ENCODE measurements around the gene NRIP2. TPM values are rescaled to one million over a fixed set of nuclear protein-coding genes. Genes with fewer than 3 reads are reported as not detected.

The NRIP2 gene, protein sequence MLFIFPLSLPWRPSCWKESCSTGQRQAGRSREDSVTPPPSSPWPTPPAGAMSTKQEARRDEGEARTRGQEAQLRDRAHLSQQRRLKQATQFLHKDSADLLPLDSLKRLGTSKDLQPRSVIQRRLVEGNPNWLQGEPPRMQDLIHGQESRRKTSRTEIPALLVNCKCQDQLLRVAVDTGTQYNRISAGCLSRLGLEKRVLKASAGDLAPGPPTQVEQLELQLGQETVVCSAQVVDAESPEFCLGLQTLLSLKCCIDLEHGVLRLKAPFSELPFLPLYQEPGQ
- polyA plus RNA-seq (2013), result not detected in 2 replicates

DNA sequence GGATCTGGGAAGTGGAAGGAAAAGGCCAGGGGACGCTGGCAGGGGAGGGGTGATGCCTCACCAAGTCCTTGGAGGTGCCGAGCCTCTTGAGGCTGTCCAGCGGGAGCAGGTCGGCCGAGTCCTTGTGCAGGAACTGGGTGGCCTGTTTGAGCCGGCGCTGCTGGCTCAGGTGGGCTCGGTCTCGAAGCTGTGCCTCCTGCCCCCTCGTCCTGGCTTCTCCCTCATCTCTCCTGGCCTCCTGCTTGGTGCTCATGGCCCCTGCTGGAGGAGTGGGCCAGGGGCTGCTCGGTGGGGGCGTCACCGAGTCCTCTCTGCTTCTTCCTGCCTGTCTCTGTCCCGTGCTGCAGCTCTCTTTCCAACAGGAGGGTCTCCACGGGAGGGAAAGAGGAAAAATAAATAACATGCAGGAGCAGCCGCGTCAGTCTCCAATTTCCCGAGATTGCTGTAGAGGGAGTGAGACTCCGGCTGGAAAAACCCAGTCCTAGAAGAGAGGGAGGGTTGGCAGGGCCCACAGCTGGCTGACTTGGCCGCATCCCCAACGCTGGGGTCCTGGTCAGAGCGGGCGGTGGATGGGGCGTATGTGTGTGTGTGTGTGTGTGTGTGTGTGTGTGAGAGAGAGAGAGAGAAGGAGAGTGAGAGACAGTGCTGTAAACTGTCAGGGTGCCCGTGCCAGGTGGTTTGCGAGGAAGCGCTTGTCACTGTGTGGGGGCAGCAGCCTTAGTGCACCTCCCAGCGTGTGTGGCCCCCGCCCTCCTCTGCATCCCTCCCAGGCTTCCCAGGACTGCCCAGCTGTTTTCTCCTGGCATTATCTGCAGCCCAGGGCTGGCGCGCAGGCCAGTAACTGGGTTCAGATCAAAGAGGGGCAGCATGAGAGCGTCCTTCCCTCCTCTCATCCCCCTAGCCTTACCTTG is at the start of gene NRIP2:
NRIP2 (minus strand) TSS at position 455 of the 911 bp plus-strand sequence; CDS start at position 403, 52 bp downstream.
- Histone ChIP-seq H2BK12ac (ENCODE audit: low read length) (no peak within 1 kb of the TSS), H2BK120ac (ENCODE audit: insufficient read depth, low read length, poor library complexity) (no peak within 1 kb of the TSS), H2BK5ac (ENCODE audit: low read depth, low read length, poor library complexity) (no peak within 1 kb of the TSS), H4K91ac (ENCODE audit: low read depth, low read length) (no peak within 1 kb of the TSS), H3K14ac (ENCODE audit: low read length) (no peak within 1 kb of the TSS), H3K27ac (ENCODE audit: low read depth, low read length) (no peak within 1 kb of the TSS), H4K12ac (ENCODE audit: low read depth, low read length) (no peak within 1 kb of the TSS), H3K9ac (ENCODE audit: low read length) (no peak within 1 kb of the TSS), H3K27me3 (ENCODE audit: insufficient read depth, low read length) (no peaks in the 10 kb centered on the region), H3K4me1 (ENCODE audit: control insufficient read depth in 1 of 2, insufficient read depth in 2 of 2, low read length in 2 of 2) (no peaks in the 10 kb centered on the region), H2AFZ (ENCODE audit: insufficient read depth, low read length, poor library complexity) (no peak within 1 kb of the TSS), H3K79me1 (ENCODE audit: low read length) (no peaks in the 10 kb centered on the region), H3K79me2 (ENCODE audit: control insufficient read depth, insufficient read depth, low read length, poor library complexity) (no peaks in the 10 kb centered on the region), H3K9me3 (ENCODE audit: insufficient read depth, low read depth, low read length) (no peaks in the 10 kb centered on the region), H3K36me3 (ENCODE audit: control insufficient read depth in 1 of 2, insufficient read depth in 2 of 2, low read length in 2 of 2) (peaks cover 2 to 6% of the 10 kb centered on the region in 2 experiments), H2AK5ac (ENCODE audit: low read length) (no peak within 1 kb of the TSS), H3K4me2 (ENCODE audit: low read length) (no peak within 1 kb of the TSS), H3K18ac (ENCODE audit: low read length) (no peak within 1 kb of the TSS), H4K8ac (ENCODE audit: low read depth, low read length) (no peak within 1 kb of the TSS), H3K23ac (ENCODE audit: low read length) (no peak within 1 kb of the TSS), H3K4me3 (ENCODE audit: low read depth, low read length) (no peak within 1 kb of the TSS), H3K4ac (ENCODE audit: low read depth, low read length) (no peak within 1 kb of the TSS)
- no CpG with 5 or more reads among the region's 32 CpGs for WGBS (ENCODE audit: extremely low coverage, insufficient coverage, insufficient read length)
- DNase-seq, result no peak

DNA sequence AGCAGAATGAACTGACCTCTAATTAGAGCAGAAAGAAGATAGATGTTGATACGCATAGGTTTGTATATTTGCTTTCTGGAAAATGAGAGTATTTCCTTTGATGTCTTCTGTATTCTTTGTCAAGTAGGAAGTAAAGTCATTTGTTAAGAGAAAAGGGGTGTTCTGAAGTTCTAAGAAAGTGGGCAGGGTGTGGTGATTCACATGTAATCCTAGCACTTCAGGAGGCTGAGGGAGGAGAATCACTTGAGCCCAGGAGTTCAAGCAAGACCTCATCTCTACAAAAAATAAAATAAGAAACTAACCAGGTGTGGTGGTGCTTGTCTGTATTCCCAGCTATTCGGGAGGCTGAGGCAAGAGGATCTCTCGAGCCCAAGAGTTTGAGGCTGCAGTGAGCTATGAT is 45.0 kb upstream of the NRIP2 start:
- H3K79me2 ChIP-seq (ENCODE audit: control insufficient read depth, insufficient read depth, low read length, poor library complexity), result peaks cover 13% of the 10 kb centered on the region
- H3K23ac ChIP-seq (ENCODE audit: low read length), result no peak overlapping the region
- no peak overlapping the region for H3K27ac ChIP-seq (ENCODE audit: low read depth, low read length)
- DNase-seq, result no peak
- H3K9me3 ChIP-seq (ENCODE audit: insufficient read depth, low read depth, low read length), result no peaks in the 10 kb centered on the region
- H2BK120ac ChIP-seq (ENCODE audit: insufficient read depth, low read length, poor library complexity), result no peak overlapping the region
- H3K14ac ChIP-seq (ENCODE audit: low read length), result no peak overlapping the region
- peaks cover 12% of the 10 kb centered on the region for H3K79me1 ChIP-seq (ENCODE audit: low read length)
- H4K8ac ChIP-seq (ENCODE audit: low read depth, low read length), result no peak overlapping the region
- no CpG with 5 or more reads among the region's 3 CpGs for WGBS (ENCODE audit: extremely low coverage, insufficient coverage, insufficient read length)
- no peaks in the 10 kb centered on the region for H3K27me3 ChIP-seq (ENCODE audit: insufficient read depth, low read length)
- H2AK5ac ChIP-seq (ENCODE audit: low read length), result no peak overlapping the region
- H2BK5ac ChIP-seq (ENCODE audit: low read depth, low read length, poor library complexity), result no peak overlapping the region
- H3K18ac ChIP-seq (ENCODE audit: low read length), result no peak overlapping the region
- H4K12ac ChIP-seq (ENCODE audit: low read depth, low read length), result no peak overlapping the region
- H2BK12ac ChIP-seq (ENCODE audit: low read length), result no peak overlapping the region
- H2AFZ ChIP-seq (ENCODE audit: insufficient read depth, low read length, poor library complexity), result no peak overlapping the region
- peaks cover 0 to 3% of the 10 kb centered on the region in 2 experiments for H3K36me3 ChIP-seq (ENCODE audit: control insufficient read depth in 1 of 2, insufficient read depth in 2 of 2, low read length in 2 of 2)
- H3K4ac ChIP-seq (ENCODE audit: low read depth, low read length), result peak overlapping the region; percentile 44
- H4K91ac ChIP-seq (ENCODE audit: low read depth, low read length), result no peak overlapping the region
- H3K4me2 ChIP-seq (ENCODE audit: low read length), result no peak overlapping the region
- no peak overlapping the region for H3K4me3 ChIP-seq (ENCODE audit: low read depth, low read length)
- peaks cover 5 to 9% of the 10 kb centered on the region in 2 experiments for H3K4me1 ChIP-seq (ENCODE audit: control insufficient read depth in 1 of 2, insufficient read depth in 2 of 2, low read length in 2 of 2)
- no peak overlapping the region for H3K9ac ChIP-seq (ENCODE audit: low read length)

DNA sequence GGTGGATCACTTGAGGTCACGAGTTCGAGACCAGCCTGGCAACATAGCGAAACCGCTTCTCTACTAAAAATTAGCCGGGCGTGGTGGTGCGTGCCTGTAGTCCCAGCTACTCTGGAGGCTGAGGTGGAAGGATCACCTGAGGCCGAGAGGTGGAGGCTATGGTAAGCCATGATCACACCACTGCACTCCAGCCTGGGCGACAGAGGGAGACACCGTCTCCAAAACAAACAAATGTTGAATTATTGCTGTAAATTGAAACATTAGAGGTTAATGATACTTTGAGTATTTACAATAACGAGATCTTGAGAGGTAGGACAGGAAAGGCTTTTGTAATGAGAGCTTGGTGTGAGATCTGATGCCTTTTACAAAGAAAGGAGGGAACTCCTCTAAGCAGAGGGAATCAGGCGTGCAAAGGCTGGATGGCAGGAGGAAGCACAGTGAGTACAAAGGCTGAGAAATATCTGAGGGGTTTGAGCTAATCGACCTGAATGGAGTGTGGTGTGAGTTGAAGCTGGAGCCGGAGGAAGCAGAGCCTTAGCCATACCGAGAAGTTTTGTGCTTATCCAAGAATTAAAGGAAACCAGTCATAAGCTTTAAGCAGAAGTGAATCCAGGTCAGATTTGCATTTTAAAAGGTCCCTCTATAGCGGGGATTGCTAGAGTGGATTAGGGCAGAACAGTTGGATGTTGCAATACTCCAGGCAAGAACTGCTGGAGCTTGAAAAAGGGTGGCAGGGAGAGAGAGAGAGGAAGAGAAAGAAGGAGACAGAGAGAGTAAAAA is 43.3 kb upstream of the NRIP2 start:
- no peak overlapping the region for H3K23ac ChIP-seq (ENCODE audit: low read length)
- no peak overlapping the region for H2BK120ac ChIP-seq (ENCODE audit: insufficient read depth, low read length, poor library complexity)
- peak overlapping the region; percentile 39 for H3K18ac ChIP-seq (ENCODE audit: low read length)
- no peak overlapping the region for H3K9ac ChIP-seq (ENCODE audit: low read length)
- H3K14ac ChIP-seq (ENCODE audit: low read length), result peak overlapping the region; percentile 93
- no peak overlapping the region for H2AFZ ChIP-seq (ENCODE audit: insufficient read depth, low read length, poor library complexity)
- peak overlapping the region; percentile 72 for H3K4me2 ChIP-seq (ENCODE audit: low read length)
- no peak overlapping the region for H3K27ac ChIP-seq (ENCODE audit: low read depth, low read length)
- H3K79me1 ChIP-seq (ENCODE audit: low read length), result peaks cover 12% of the 10 kb centered on the region
- no CpG with 5 or more reads among the region's 16 CpGs for WGBS (ENCODE audit: extremely low coverage, insufficient coverage, insufficient read length)
- H3K4me3 ChIP-seq (ENCODE audit: low read depth, low read length), result peak overlapping the region; percentile 98
- H3K9me3 ChIP-seq (ENCODE audit: insufficient read depth, low read depth, low read length), result no peaks in the 10 kb centered on the region
- H3K36me3 ChIP-seq (ENCODE audit: control insufficient read depth in 1 of 2, insufficient read depth in 2 of 2, low read length in 2 of 2), result peaks cover 8 to 12% of the 10 kb centered on the region in 2 experiments
- peak overlapping the region; percentile 88 for H4K91ac ChIP-seq (ENCODE audit: low read depth, low read length)
- H2BK12ac ChIP-seq (ENCODE audit: low read length), result no peak overlapping the region
- no peak overlapping the region for H2BK5ac ChIP-seq (ENCODE audit: low read depth, low read length, poor library complexity)
- H2AK5ac ChIP-seq (ENCODE audit: low read length), result peak overlapping the region; percentile 84
- peaks cover 13% of the 10 kb centered on the region for H3K79me2 ChIP-seq (ENCODE audit: control insufficient read depth, insufficient read depth, low read length, poor library complexity)
- DNase-seq, result peak in 1 of 2 donors; percentile 18
- H3K27me3 ChIP-seq (ENCODE audit: insufficient read depth, low read length), result no peaks in the 10 kb centered on the region
- peak overlapping the region; percentile 95 for H3K4ac ChIP-seq (ENCODE audit: low read depth, low read length)
- peak overlapping the region; percentile 90 for H4K12ac ChIP-seq (ENCODE audit: low read depth, low read length)
- peak overlapping the region; percentile 92 for H4K8ac ChIP-seq (ENCODE audit: low read depth, low read length)
- peaks cover 5 to 9% of the 10 kb centered on the region in 2 experiments for H3K4me1 ChIP-seq (ENCODE audit: control insufficient read depth in 1 of 2, insufficient read depth in 2 of 2, low read length in 2 of 2)
